ENCODE results near the gene CDKAL1.

- TF ChIP-seq POLR2AphosphoS5 (IDR thresholded peaks at IDR 0.05; ENCODE audit: low read depth, low read length) (no peak), TAF1 (IDR thresholded peaks at IDR 0.05; ENCODE audit: borderline replicate concordance, insufficient read depth, low read length) (no peak)
Measured at GRCh38 chr6:21045135-21045700, 511.0 kb downstream of the CDKAL1 start.
